ENCODE data around the gene ATP9B.

Gene ATP9B

GRCh38 chr18:79108549-79109215 lies 39.5 kb downstream of the ATP9B start:
- Histone ChIP-seq H3F3A (ENCODE audit: insufficient read depth, low read length) (no peaks in the 10 kb centered on the region), H3K9ac (ENCODE audit: low read length) (no peak overlapping the region), H3K36me3 (replicated peaks; ENCODE audit: insufficient read depth, low read length) (no peaks in the 10 kb centered on the region), H3K79me2 (ENCODE audit: low read length) (peaks cover 31% of the 10 kb centered on the region), H4K20me1 (ENCODE audit: insufficient read depth, low read length) (no peaks in the 10 kb centered on the region), H2AFZ (ENCODE audit: low read length) (no peak overlapping the region), H3K4me1 (ENCODE audit: low read length) (no peaks in the 10 kb centered on the region), H3K27me3 (replicated peaks; ENCODE audit: insufficient read depth, low read length) (no peaks in the 10 kb centered on the region), H3K27ac (ENCODE audit: low read length) (no peak overlapping the region), H3K4me2 (ENCODE audit: low read depth, low read length) (no peak overlapping the region), H3K4me3 (ENCODE audit: low read length) (no peak overlapping the region), H3K9me2 (replicated peaks; ENCODE audit: insufficient read depth, low read length) (no peaks in the 10 kb centered on the region), H3K9me3 (replicated peaks; ENCODE audit: insufficient read depth, low read length) (no peaks in the 10 kb centered on the region)
- no peak for DNase-seq
- TF ChIP-seq EZH2 (optimal IDR thresholded peaks at IDR 0.05; ENCODE audit: low read depth, low read length) (no peak), EZH2phosphoT487 (IDR thresholded peaks at IDR 0.05; ENCODE audit: low read length) (no peak), CTCF (IDR thresholded peaks at IDR 0.05; ENCODE audit: low read length) (no peak)

GRCh38 chr18:79111483-79111882 lies 42.3 kb downstream of the ATP9B start:
- TF ChIP-seq CTCF (IDR thresholded peaks at IDR 0.05; ENCODE audit: low read length) (no peak), EZH2phosphoT487 (IDR thresholded peaks at IDR 0.05; ENCODE audit: low read length) (no peak), EZH2 (optimal IDR thresholded peaks at IDR 0.05; ENCODE audit: low read depth, low read length) (no peak)

GRCh38 chr18:79117385-79117784 lies 48.2 kb downstream of the ATP9B start:
- no peak overlapping the region for H3K27ac ChIP-seq (ENCODE audit: low read length)
- peaks cover 6% of the 10 kb centered on the region; the same call in 1 of the 2 replicates for H3K4me1 ChIP-seq (ENCODE audit: low read length)
- H3K9ac ChIP-seq (ENCODE audit: low read length): no peak overlapping the region
- H4K20me1 ChIP-seq (ENCODE audit: insufficient read depth, low read length): no peaks in the 10 kb centered on the region
- H3K9me3 ChIP-seq (replicated peaks; ENCODE audit: insufficient read depth, low read length): no peaks in the 10 kb centered on the region
- TF ChIP-seq EZH2phosphoT487 (IDR thresholded peaks at IDR 0.05; ENCODE audit: low read length): no peak
- no peak for TF ChIP-seq CTCF (IDR thresholded peaks at IDR 0.05; ENCODE audit: low read length)
- TF ChIP-seq EZH2 (optimal IDR thresholded peaks at IDR 0.05; ENCODE audit: low read depth, low read length): no peak
- no peaks in the 10 kb centered on the region for H3K79me2 ChIP-seq (ENCODE audit: low read length)
- H3F3A ChIP-seq (ENCODE audit: insufficient read depth, low read length): no peaks in the 10 kb centered on the region
- no peak overlapping the region for H2AFZ ChIP-seq (ENCODE audit: low read length)
- DNase-seq: no peak
- 0 out of 2 replicates have a peak, but pooled peaks cover 3% of the 10 kb centered on the region for H3K36me3 ChIP-seq (replicated peaks; ENCODE audit: insufficient read depth, low read length)
- no peak overlapping the region for H3K4me2 ChIP-seq (ENCODE audit: low read depth, low read length)
- no peaks in the 10 kb centered on the region for H3K9me2 ChIP-seq (replicated peaks; ENCODE audit: insufficient read depth, low read length)
- H3K4me3 ChIP-seq (ENCODE audit: low read length): no peak overlapping the region
- no peaks in the 10 kb centered on the region for H3K27me3 ChIP-seq (replicated peaks; ENCODE audit: insufficient read depth, low read length)

More at GRCh38 chr18:79111483-79111882, 42.3 kb downstream of the ATP9B start:
- Histone ChIP-seq H3K9me2 (replicated peaks; ENCODE audit: insufficient read depth, low read length) (no peaks in the 10 kb centered on the region), H3K9ac (ENCODE audit: low read length) (no peak overlapping the region), H4K20me1 (ENCODE audit: insufficient read depth, low read length) (no peaks in the 10 kb centered on the region), H3K27me3 (replicated peaks; ENCODE audit: insufficient read depth, low read length) (no peaks in the 10 kb centered on the region), H3K4me1 (ENCODE audit: low read length) (no peaks in the 10 kb centered on the region), H2AFZ (ENCODE audit: low read length) (no peak overlapping the region), H3K79me2 (ENCODE audit: low read length) (peaks cover 17% of the 10 kb centered on the region), H3K4me2 (ENCODE audit: low read depth, low read length) (no peak overlapping the region), H3K9me3 (replicated peaks; ENCODE audit: insufficient read depth, low read length) (no peaks in the 10 kb centered on the region), H3F3A (ENCODE audit: insufficient read depth, low read length) (no peaks in the 10 kb centered on the region), H3K36me3 (replicated peaks; ENCODE audit: insufficient read depth, low read length) (0 out of 2 replicates have a peak, but pooled peaks cover 3% of the 10 kb centered on the region), H3K4me3 (ENCODE audit: low read length) (no peak overlapping the region), H3K27ac (ENCODE audit: low read length) (no peak overlapping the region)
- DNase-seq: no peak

Data from MM.1S (cell line).